Osteocyte (in vitro differentiated cells): ENCODE data around the gene ASL. TPM values are rescaled to one million over a fixed set of nuclear protein-coding genes. Genes with fewer than 3 reads are reported as not detected.
"Not testable (repeated sequence)": the region's sequence is repeated elsewhere in the genome, so short reads cannot be mapped to it uniquely, and the experiment has no call there.

Experiments used
- DNase-seq: peaks from one replicate; pipeline ENCODE4 v3.0.0; 2021; ENCODE audit warnings: mixed read lengths; ENCODE audit not compliant: unreplicated experiment; ENCODE audit errors: extremely low spot score
- H3K27ac Mint-ChIP-seq: one replicate; pipeline ENCODE4 v1.8.0; 2021; ENCODE audit warnings: mild to moderate bottlenecking, mixed read lengths; ENCODE audit not compliant: unreplicated experiment
- H3K27me3 Mint-ChIP-seq: one replicate; pipeline ENCODE4 v1.8.0; 2021; ENCODE audit warnings: mixed read lengths; ENCODE audit not compliant: unreplicated experiment
- H3K36me3 Mint-ChIP-seq: one replicate; pipeline ENCODE4 v1.8.0; 2021; ENCODE audit warnings: mixed read lengths; ENCODE audit not compliant: unreplicated experiment
- H3K4me1 Mint-ChIP-seq: one replicate; pipeline ENCODE4 v1.8.0; 2021; ENCODE audit warnings: mixed read lengths; ENCODE audit not compliant: unreplicated experiment
- H3K4me3 Mint-ChIP-seq: one replicate; pipeline ENCODE4 v1.8.0; 2021; ENCODE audit warnings: mild to moderate bottlenecking, moderate library complexity, mixed read lengths; ENCODE audit not compliant: unreplicated experiment
- H3K9me3 Mint-ChIP-seq: one replicate; pipeline ENCODE4 v1.8.0; 2021; ENCODE audit warnings: mixed read lengths; ENCODE audit not compliant: unreplicated experiment
- total RNA-seq: library from RNA; stranded (reverse); gene quantifications from 2 replicates; pipeline ENCODE4 v1.2.1, GENCODE V29; 2021
- TF ChIP-seq, protein P1 (sequence below): fragments of 200-600 bp; sonication (generic); IDR thresholded peaks from 2 replicates; pipeline ENCODE4 v1.5.0; 2021; ENCODE audit warnings: antibody characterized with exemption, mild to moderate bottlenecking, moderate library complexity

Gene ASL
- total RNA-seq, 1 donor from 2014 or later, result 23.3 TPM

- TF ChIP-seq, protein P1, sequence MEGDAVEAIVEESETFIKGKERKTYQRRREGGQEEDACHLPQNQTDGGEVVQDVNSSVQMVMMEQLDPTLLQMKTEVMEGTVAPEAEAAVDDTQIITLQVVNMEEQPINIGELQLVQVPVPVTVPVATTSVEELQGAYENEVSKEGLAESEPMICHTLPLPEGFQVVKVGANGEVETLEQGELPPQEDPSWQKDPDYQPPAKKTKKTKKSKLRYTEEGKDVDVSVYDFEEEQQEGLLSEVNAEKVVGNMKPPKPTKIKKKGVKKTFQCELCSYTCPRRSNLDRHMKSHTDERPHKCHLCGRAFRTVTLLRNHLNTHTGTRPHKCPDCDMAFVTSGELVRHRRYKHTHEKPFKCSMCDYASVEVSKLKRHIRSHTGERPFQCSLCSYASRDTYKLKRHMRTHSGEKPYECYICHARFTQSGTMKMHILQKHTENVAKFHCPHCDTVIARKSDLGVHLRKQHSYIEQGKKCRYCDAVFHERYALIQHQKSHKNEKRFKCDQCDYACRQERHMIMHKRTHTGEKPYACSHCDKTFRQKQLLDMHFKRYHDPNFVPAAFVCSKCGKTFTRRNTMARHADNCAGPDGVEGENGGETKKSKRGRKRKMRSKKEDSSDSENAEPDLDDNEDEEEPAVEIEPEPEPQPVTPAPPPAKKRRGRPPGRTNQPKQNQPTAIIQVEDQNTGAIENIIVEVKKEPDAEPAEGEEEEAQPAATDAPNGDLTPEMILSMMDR, result no peak
- Mint-ChIP-seq H3K9me3 (no peaks in the 10 kb centered on the region), H3K27ac (peak overlapping the region; percentile 96), H3K36me3 (no peaks in the 10 kb centered on the region), H3K4me3 (peak overlapping the region; percentile 90), H3K27me3 (no peaks in the 10 kb centered on the region), H3K4me1 (peaks cover 9% of the 10 kb centered on the region)
- DNase-seq, result no peak
Measured at GRCh38 chr7:66100408-66101050, 24.9 kb downstream of the ASL start.

DNA sequence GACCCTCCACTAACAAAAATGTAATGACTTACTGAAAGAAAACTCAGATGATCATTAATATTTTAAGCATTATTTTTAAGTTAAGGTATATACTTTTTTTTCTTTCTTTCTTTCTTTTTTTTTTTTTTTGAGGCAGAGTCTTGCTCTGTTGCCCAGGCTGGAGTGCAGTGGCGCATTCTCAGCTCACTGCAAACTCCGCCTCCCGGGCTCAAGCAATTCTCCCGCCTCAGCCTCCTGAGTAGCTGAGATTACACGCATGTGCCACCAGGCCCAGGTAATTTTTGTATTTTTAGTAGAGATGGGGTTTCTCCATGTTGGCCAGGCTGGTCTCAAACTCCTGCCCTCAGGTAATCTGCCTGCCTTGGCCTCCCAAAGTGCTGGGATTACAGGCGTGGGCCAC lies 26.5 kb downstream of the ASL start:
- not testable (repeated sequence) for H3K4me3 Mint-ChIP-seq, DNase-seq, H3K27ac Mint-ChIP-seq, H3K27me3 Mint-ChIP-seq, H3K9me3 Mint-ChIP-seq, H3K4me1 Mint-ChIP-seq, H3K36me3 Mint-ChIP-seq

- H3K27me3 Mint-ChIP-seq, H3K27ac Mint-ChIP-seq, H3K4me1 Mint-ChIP-seq, H3K36me3 Mint-ChIP-seq, H3K4me3 Mint-ChIP-seq, DNase-seq, H3K9me3 Mint-ChIP-seq: not testable (repeated sequence)
Measured at GRCh38 chr7:66103994-66104393, 28.4 kb downstream of the ASL start.

- no peak overlapping the region for H3K27ac Mint-ChIP-seq
- H3K36me3 Mint-ChIP-seq, result no peaks in the 10 kb centered on the region
- H3K4me3 Mint-ChIP-seq, result no peak overlapping the region
- no peaks in the 10 kb centered on the region for H3K27me3 Mint-ChIP-seq
- no peak for DNase-seq
- no peaks in the 10 kb centered on the region for H3K9me3 Mint-ChIP-seq
- H3K4me1 Mint-ChIP-seq, result peaks cover 2% of the 10 kb centered on the region
- TF ChIP-seq, protein P1, result no peak
Measured at GRCh38 chr7:66105263-66105748, 29.7 kb downstream of the ASL start.

GRCh38 chr7:66108410-66108809 lies 32.8 kb downstream of the ASL start:
- H3K27ac Mint-ChIP-seq, H3K4me3 Mint-ChIP-seq, DNase-seq, H3K9me3 Mint-ChIP-seq, H3K4me1 Mint-ChIP-seq, H3K36me3 Mint-ChIP-seq, H3K27me3 Mint-ChIP-seq: not testable (repeated sequence)

DNA sequence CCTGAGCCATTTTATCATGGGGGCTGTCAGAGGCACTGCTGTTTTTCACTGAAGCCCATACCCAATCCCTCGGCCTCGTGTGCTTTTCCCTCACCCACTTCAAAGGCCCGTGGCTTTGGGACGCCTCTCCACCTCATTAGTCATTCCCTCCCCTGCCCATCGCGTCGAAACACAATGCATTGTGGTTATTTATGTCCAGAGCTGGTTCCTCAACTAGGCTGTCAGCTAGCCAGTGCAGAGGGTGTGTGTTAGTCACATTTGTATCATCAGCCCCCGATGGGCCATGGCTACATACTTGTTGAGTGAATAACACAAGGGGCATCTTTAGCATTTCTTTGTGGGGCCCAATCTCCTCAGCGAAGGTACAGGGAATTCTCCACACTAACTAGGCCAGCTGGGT lies 35.2 kb downstream of the ASL start:
- no peak overlapping the region for H3K4me3 Mint-ChIP-seq
- TF ChIP-seq, protein P1, result no peak
- H3K9me3 Mint-ChIP-seq, result no peaks in the 10 kb centered on the region
- no peak for DNase-seq
- no peak overlapping the region for H3K27ac Mint-ChIP-seq
- peaks cover 1% of the 10 kb centered on the region for H3K36me3 Mint-ChIP-seq
- peaks cover 11% of the 10 kb centered on the region for H3K4me1 Mint-ChIP-seq
- H3K27me3 Mint-ChIP-seq, result no peaks in the 10 kb centered on the region
